Measurements from ENCODE around the gene ANKRD37.
A peak's percentile ranks its signal among the peaks of the same experiment; 100 is the strongest.
"Not testable (repeated sequence)": the region's sequence is repeated elsewhere in the genome, so short reads cannot be mapped to it uniquely, and the experiment has no call there.

ANKRD37 gene

GRCh38 chr4:185396724-185397385 is at the start of gene ANKRD37:
TSS of gene ANKRD37 (plus strand) at chr4:185396841. CDS start at chr4:185396924, 83 bp downstream.
- Mint-ChIP-seq H3K9me3 (no peaks in the 10 kb centered on the region), H3K36me3 (ENCODE audit: low read depth) (peaks cover 24% of the 10 kb centered on the region)

GRCh38 chr4:185346975-185347601 is 49.6 kb upstream of the ANKRD37 start:
- H3K4me3 Mint-ChIP-seq = no peak overlapping the region
- H3K9me3 Mint-ChIP-seq = no peaks in the 10 kb centered on the region
- H3K36me3 Mint-ChIP-seq (ENCODE audit: low read depth) = peaks cover 32% of the 10 kb centered on the region
- no peak overlapping the region for H3K27ac Mint-ChIP-seq
- no peaks in the 10 kb centered on the region for H3K27me3 Mint-ChIP-seq (ENCODE audit: low read depth)
- H3K4me1 Mint-ChIP-seq (ENCODE audit: low read depth) = peaks cover 34% of the 10 kb centered on the region

More at GRCh38 chr4:185396724-185397385, at the start of gene ANKRD37:
- H3K4me3 Mint-ChIP-seq = peak within 1 kb of the TSS; percentile 94
- H3K27ac Mint-ChIP-seq = peak within 1 kb of the TSS; percentile 98
- H3K27me3 Mint-ChIP-seq (ENCODE audit: low read depth) = no peaks in the 10 kb centered on the region
- H3K4me1 Mint-ChIP-seq (ENCODE audit: low read depth) = peaks cover 51% of the 10 kb centered on the region

- H3K4me1 Mint-ChIP-seq (ENCODE audit: low read depth) = peaks cover 9% of the 10 kb centered on the region
- H3K27ac Mint-ChIP-seq = no peak overlapping the region
- H3K4me3 Mint-ChIP-seq = no peak overlapping the region
- peaks cover 33% of the 10 kb centered on the region for H3K36me3 Mint-ChIP-seq (ENCODE audit: low read depth)
- no peaks in the 10 kb centered on the region for H3K27me3 Mint-ChIP-seq (ENCODE audit: low read depth)
- H3K9me3 Mint-ChIP-seq = no peaks in the 10 kb centered on the region
Measured at GRCh38 chr4:185351691-185352090, 45.0 kb upstream of the ANKRD37 start.

GRCh38 chr4:185352202-185352601 is 44.4 kb upstream of the ANKRD37 start:
- Mint-ChIP-seq H3K4me3 (no peak overlapping the region), H3K27me3 (ENCODE audit: low read depth) (no peaks in the 10 kb centered on the region), H3K4me1 (ENCODE audit: low read depth) (peaks cover 6% of the 10 kb centered on the region), H3K27ac (no peak overlapping the region), H3K36me3 (ENCODE audit: low read depth) (peaks cover 28% of the 10 kb centered on the region), H3K9me3 (no peaks in the 10 kb centered on the region)

- no peak overlapping the region for H3K4me3 Mint-ChIP-seq
Measured at GRCh38 chr4:185352741-185353140, 43.9 kb upstream of the ANKRD37 start.

GRCh38 chr4:185357211-185357610 is 39.4 kb upstream of the ANKRD37 start:
- Mint-ChIP-seq H3K4me1 (ENCODE audit: low read depth) (no peaks in the 10 kb centered on the region), H3K9me3 (no peaks in the 10 kb centered on the region), H3K27ac (no peak overlapping the region), H3K27me3 (ENCODE audit: low read depth) (no peaks in the 10 kb centered on the region), H3K36me3 (ENCODE audit: low read depth) (peaks cover 16% of the 10 kb centered on the region), H3K4me3 (no peak overlapping the region)

More at GRCh38 chr4:185352741-185353140, 43.9 kb upstream of the ANKRD37 start:
- Mint-ChIP-seq H3K27ac (no peak overlapping the region), H3K4me1 (ENCODE audit: low read depth) (peaks cover 6% of the 10 kb centered on the region), H3K36me3 (ENCODE audit: low read depth) (peaks cover 28% of the 10 kb centered on the region), H3K9me3 (no peaks in the 10 kb centered on the region), H3K27me3 (ENCODE audit: low read depth) (no peaks in the 10 kb centered on the region)

GRCh38 chr4:185357733-185358440 is 38.8 kb upstream of the ANKRD37 start:
- no peaks in the 10 kb centered on the region for H3K27me3 Mint-ChIP-seq (ENCODE audit: low read depth)
- H3K27ac Mint-ChIP-seq = no peak overlapping the region
- peaks cover 16% of the 10 kb centered on the region for H3K36me3 Mint-ChIP-seq (ENCODE audit: low read depth)

GRCh38 chr4:185358514-185358913 is 38.1 kb upstream of the ANKRD37 start:
- H3K36me3 Mint-ChIP-seq (ENCODE audit: low read depth) = peaks cover 12% of the 10 kb centered on the region
- no peaks in the 10 kb centered on the region for H3K27me3 Mint-ChIP-seq (ENCODE audit: low read depth)
- H3K27ac Mint-ChIP-seq = no peak overlapping the region
- H3K9me3 Mint-ChIP-seq = no peaks in the 10 kb centered on the region
- H3K4me1 Mint-ChIP-seq (ENCODE audit: low read depth) = no peaks in the 10 kb centered on the region
- no peak overlapping the region for H3K4me3 Mint-ChIP-seq

More at GRCh38 chr4:185357733-185358440, 38.8 kb upstream of the ANKRD37 start:
- Mint-ChIP-seq H3K9me3 (no peaks in the 10 kb centered on the region), H3K4me3 (no peak overlapping the region), H3K4me1 (ENCODE audit: low read depth) (no peaks in the 10 kb centered on the region)

GRCh38 chr4:185358959-185359358 is 37.7 kb upstream of the ANKRD37 start:
- H3K36me3 Mint-ChIP-seq (ENCODE audit: low read depth) = peaks cover 11% of the 10 kb centered on the region
- H3K9me3 Mint-ChIP-seq = no peaks in the 10 kb centered on the region

GRCh38 chr4:185359767-185360446 is 36.7 kb upstream of the ANKRD37 start:
- Mint-ChIP-seq H3K27ac (no peak overlapping the region), H3K27me3 (ENCODE audit: low read depth) (no peaks in the 10 kb centered on the region), H3K4me1 (ENCODE audit: low read depth) (no peaks in the 10 kb centered on the region), H3K36me3 (ENCODE audit: low read depth) (peaks cover 8% of the 10 kb centered on the region), H3K4me3 (no peak overlapping the region), H3K9me3 (no peaks in the 10 kb centered on the region)

More at GRCh38 chr4:185358959-185359358, 37.7 kb upstream of the ANKRD37 start:
- Mint-ChIP-seq H3K27me3 (ENCODE audit: low read depth) (no peaks in the 10 kb centered on the region), H3K27ac (no peak overlapping the region), H3K4me3 (no peak overlapping the region), H3K4me1 (ENCODE audit: low read depth) (no peaks in the 10 kb centered on the region)

- Mint-ChIP-seq H3K36me3 (ENCODE audit: low read depth) (peaks cover 8% of the 10 kb centered on the region), H3K9me3 (no peaks in the 10 kb centered on the region), H3K4me3 (no peak overlapping the region), H3K4me1 (ENCODE audit: low read depth) (no peaks in the 10 kb centered on the region), H3K27me3 (ENCODE audit: low read depth) (no peaks in the 10 kb centered on the region), H3K27ac (no peak overlapping the region)
Measured at GRCh38 chr4:185361872-185362271, 34.8 kb upstream of the ANKRD37 start.

- H3K4me3 Mint-ChIP-seq; H3K27me3 Mint-ChIP-seq (ENCODE audit: low read depth); H3K4me1 Mint-ChIP-seq (ENCODE audit: low read depth); H3K9me3 Mint-ChIP-seq; H3K27ac Mint-ChIP-seq; H3K36me3 Mint-ChIP-seq (ENCODE audit: low read depth): not testable (repeated sequence)
Measured at GRCh38 chr4:185362570-185362969, 34.1 kb upstream of the ANKRD37 start.

- Mint-ChIP-seq H3K4me3 (no peak overlapping the region), H3K27ac (no peak overlapping the region), H3K4me1 (ENCODE audit: low read depth) (no peaks in the 10 kb centered on the region)
Measured at GRCh38 chr4:185363251-185363650, 33.4 kb upstream of the ANKRD37 start.

GRCh38 chr4:185364886-185365285 is 31.8 kb upstream of the ANKRD37 start:
- no peak overlapping the region for H3K27ac Mint-ChIP-seq
- H3K9me3 Mint-ChIP-seq = no peaks in the 10 kb centered on the region
- no peak overlapping the region for H3K4me3 Mint-ChIP-seq
- no peaks in the 10 kb centered on the region for H3K4me1 Mint-ChIP-seq (ENCODE audit: low read depth)
- no peaks in the 10 kb centered on the region for H3K27me3 Mint-ChIP-seq (ENCODE audit: low read depth)
- peaks cover 3% of the 10 kb centered on the region for H3K36me3 Mint-ChIP-seq (ENCODE audit: low read depth)

More at GRCh38 chr4:185363251-185363650, 33.4 kb upstream of the ANKRD37 start:
- no peaks in the 10 kb centered on the region for H3K9me3 Mint-ChIP-seq
- peaks cover 3% of the 10 kb centered on the region for H3K36me3 Mint-ChIP-seq (ENCODE audit: low read depth)
- H3K27me3 Mint-ChIP-seq (ENCODE audit: low read depth) = no peaks in the 10 kb centered on the region
